ENCODE measurements around the gene UTY.

Gene UTY

GRCh38 chrY:13398876-13399275 is 81.0 kb downstream of the UTY start:
- no peak for DNase-seq

GRCh38 chrY:13381110-13381683 is 98.6 kb downstream of the UTY start:
- DNase-seq: peak in 1 of 2 donors; percentile 14

GRCh38 chrY:13370868-13371800 is 108.7 kb downstream of the UTY start:
- DNase-seq: peak in 1 of 2 donors; percentile 17

- DNase-seq: no peak
Observed at GRCh38 chrY:13370245-13370644, 109.6 kb downstream of the UTY start.

- no peak for DNase-seq
Observed at GRCh38 chrY:13368513-13368845, 111.4 kb downstream of the UTY start.

GRCh38 chrY:13363641-13364040 is 116.2 kb downstream of the UTY start:
- DNase-seq: no peak

GRCh38 chrY:13362662-13363061 is 117.2 kb downstream of the UTY start:
- no peak for DNase-seq

GRCh38 chrY:13361656-13362636 is 117.9 kb downstream of the UTY start:
- DNase-seq: no peak

- no peak for DNase-seq
Observed at GRCh38 chrY:13351443-13351842, 128.4 kb downstream of the UTY start.

GRCh38 chrY:13347106-13347505 is 132.7 kb downstream of the UTY start:
- no peak for DNase-seq

GRCh38 chrY:13345549-13345948 is 134.3 kb downstream of the UTY start:
- no peak for DNase-seq

GRCh38 chrY:13343307-13343946 is 136.4 kb downstream of the UTY start:
- DNase-seq: peak in 1 of 2 donors; percentile 39

- DNase-seq: no peak
Observed at GRCh38 chrY:13339939-13340338, 139.9 kb downstream of the UTY start.

GRCh38 chrY:13339381-13339780 is 140.5 kb downstream of the UTY start:
- no peak for DNase-seq

GRCh38 chrY:13338711-13339110 is 141.1 kb downstream of the UTY start:
- no peak for DNase-seq

GRCh38 chrY:13337934-13338333 is 141.9 kb downstream of the UTY start:
- no peak for DNase-seq

GRCh38 chrY:13333791-13334190 is 146.0 kb downstream of the UTY start:
- no peak for DNase-seq

- no peak for DNase-seq
Observed at GRCh38 chrY:13330651-13331050, 149.2 kb downstream of the UTY start.

GRCh38 chrY:13312966-13313365 is 166.9 kb downstream of the UTY start:
- no peak for DNase-seq

GRCh38 chrY:13307959-13308358 is 171.9 kb downstream of the UTY start:
- DNase-seq: no peak

- no peak for DNase-seq
Observed at GRCh38 chrY:13300795-13301194, 179.0 kb downstream of the UTY start.

GRCh38 chrY:13299411-13299810 is 180.4 kb downstream of the UTY start:
- DNase-seq: no peak

Data from CD4-positive, alpha-beta T cell treated with Interleukin-1 beta for 1 hour (primary cell).